GM19467 (cell line): ENCODE results near the gene MECP2.

Source experiments
- ATAC-seq: cut with Tn5 transposase; IDR thresholded peaks from one replicate; pipeline ENCODE4 v1.9.1; 2021; ENCODE audit warnings: mild to moderate bottlenecking, moderate library complexity; ENCODE audit not compliant: unreplicated experiment

MECP2 gene

DNA sequence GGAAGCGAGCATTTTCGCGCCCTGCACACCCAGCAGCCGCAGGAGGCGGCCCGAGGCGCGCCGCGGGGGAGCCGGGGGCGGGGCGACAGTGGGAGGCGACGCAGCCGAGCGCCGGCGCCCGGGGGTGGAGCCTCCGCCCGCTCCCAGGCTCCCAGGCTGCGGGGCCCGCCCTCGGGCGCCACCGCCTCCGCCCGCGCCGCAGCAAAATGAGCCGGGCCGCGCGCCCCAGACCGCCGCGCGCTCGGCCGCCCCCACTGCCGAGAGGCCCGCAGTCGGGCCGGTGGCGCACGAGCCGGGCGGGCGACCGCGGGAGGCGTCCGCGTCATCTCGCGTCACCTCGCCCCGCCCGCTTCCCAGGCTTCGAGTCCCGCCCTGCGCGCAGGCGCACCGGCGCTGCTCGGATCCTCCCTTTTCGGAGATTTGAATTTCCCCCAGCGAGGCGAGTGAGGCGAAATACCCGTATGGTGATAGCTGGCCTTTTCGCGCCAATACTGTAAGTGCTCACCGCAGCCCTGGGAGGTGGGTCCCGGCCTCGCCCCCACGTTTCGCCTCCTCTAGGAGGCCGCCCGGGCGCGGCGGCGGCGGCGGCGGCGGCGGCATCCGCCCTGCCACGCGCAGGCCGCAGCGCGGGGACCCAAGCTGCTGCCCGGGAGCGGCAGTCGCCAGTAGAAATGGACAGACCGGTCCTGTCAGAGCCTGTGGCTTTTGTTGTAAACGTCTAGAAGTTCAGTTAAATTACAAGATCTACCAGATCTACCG, 125.0 kb downstream of the MECP2 start, which contains the start of gene TMEM187:
TMEM187 (plus strand) TSS at position 387 of the 759 bp plus-strand sequence. CDS start 9,309 bp downstream, outside the sequence.
- peak; percentile 41 for ATAC-seq
